T-helper 1 cell treated with Interleukin-12 subunit alpha and Interleukin-12 subunit beta and Interleukin-4 antibody, amounts not matched to agents 30 ng/mL and 1 ng/mL, for 36 hours (primary cell): ENCODE results near the gene DNAH9. TPM values are rescaled to one million over a fixed set of nuclear protein-coding genes. Genes with fewer than 3 reads are reported as not detected.

ENCODE experiments used
- intact Hi-C: fragments of 100-400 bp; cut with micrococcal nuclease; formaldehyde crosslinking; loops from one replicate; pipeline ENCODE4 v1.15.1; 2024
- total RNA-seq: library from RNA; stranded (reverse); gene quantifications from 2 replicates; pipeline ENCODE4 v1.2.3, GENCODE V29; 2022

Gene DNAH9
- total RNA-seq, 1 donor from 2014 or later: not detected

DNA sequence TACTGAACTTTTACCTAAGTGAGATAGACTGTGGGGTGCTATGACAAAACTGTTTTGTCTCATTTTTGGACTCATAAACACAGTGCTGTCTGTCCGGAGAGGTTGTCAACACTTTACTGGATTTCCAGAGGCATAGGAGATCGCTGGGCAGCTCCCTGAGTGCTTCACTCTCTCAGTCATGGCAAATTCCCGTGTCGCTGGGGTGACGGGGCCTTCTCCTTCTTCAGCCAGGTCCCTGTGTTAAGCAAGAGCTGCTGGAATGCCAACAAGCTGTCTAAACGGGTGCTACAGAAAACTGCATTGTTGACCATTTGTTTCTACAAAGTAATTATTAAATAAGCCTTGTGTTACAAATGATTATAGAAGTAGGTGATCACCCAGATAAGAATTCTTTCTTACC lies 141.6 kb downstream of the DNAH9 start:
- intact Hi-C loops: no loop called here

DNA sequence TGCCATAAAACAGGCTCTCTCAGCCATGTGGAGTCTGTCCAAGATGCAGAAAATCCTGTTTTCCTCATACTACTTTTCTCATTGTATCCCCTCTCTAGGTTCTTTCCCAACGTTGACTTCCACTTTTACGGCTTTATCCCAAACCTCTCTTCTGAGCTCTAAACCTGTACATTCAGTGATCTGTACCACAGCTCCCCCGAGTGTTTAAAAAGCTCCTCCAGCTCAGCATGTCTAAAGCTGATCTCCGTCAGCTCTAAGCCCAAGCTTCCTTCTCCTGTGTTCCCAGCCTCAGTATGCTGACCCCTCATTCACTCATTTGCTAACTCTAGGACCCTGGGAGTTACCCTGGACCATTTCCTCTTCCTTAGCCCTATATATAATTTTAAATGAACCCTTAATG lies 144.6 kb downstream of the DNAH9 start:
- intact Hi-C loops: no loop called here

DNA sequence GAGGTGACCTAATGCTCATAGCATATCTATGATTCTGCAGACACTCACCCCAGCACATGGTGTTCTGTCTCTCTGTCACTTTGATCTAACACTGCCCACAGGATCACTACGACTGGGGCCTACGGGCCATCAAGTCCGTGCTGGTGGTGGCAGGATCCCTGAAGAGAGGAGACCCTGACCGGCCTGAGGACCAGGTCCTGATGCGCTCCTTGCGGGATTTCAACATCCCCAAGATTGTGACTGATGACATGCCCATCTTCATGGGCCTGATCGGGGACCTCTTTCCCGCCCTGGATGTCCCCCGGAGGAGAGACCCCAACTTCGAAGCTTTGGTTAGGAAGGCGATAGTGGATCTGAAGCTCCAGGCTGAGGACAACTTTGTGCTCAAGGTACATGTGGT lies 146.4 kb downstream of the DNAH9 start:
- intact Hi-C loops: no loop called here

DNA sequence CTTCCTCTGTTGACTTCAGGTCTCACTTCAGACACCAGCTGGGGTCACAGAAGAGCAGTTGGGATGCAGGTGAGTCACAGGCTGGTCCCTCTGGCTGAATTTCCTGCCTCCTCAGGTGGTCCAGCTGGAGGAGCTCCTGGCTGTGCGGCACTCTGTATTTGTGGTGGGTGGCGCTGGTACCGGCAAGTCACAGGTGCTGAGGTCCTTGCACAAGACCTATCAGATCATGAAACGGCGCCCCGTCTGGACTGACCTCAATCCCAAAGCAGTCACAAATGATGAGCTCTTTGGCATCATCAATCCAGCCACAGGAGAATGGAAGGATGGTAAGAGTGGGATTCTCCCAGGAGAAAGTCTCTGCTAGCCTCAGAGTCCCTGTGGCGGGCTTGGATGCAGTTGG lies 149.2 kb downstream of the DNAH9 start:
- intact Hi-C loops: no loop called here

DNA sequence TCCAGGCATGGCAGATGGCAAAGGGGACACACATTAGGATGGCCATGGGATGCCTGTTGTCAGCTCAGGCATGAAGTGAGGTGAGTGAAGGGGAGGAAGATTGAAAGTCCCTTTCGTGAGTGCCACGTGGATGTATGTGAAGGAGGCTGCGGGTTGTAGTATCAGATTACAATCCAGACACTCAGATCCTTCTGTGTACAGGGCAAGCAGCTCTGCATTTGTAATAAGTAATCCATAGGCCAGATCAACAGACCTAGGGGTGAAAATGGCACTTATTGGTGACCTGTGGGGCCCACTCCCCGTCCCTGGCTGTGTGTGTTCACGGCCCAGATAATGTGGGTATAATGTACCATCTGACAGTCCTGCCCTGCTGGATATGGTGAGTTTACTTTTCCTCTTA lies 159.5 kb downstream of the DNAH9 start:
- intact Hi-C loops: no loop called here

DNA sequence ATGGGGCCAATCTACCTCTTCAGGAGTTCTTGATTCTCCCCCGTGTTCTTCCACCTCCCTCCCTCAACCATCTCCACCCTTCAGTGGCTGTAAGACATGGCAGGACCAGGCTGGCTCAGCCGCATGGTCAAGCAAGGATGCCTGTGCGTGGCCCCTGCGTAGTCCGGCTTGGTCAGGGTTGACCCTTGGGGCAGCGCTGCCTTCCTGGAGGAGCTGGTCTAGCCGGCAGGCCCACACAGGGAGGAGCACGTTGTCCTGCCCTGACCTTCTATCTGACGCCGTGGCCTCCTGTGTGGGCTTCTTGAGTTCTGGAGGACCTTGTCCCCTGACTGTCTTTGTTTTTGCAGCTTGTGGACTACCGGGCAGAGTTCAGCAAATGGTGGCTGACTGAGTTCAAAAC lies 169.8 kb downstream of the DNAH9 start:
- intact Hi-C loops: no loop called here

DNA sequence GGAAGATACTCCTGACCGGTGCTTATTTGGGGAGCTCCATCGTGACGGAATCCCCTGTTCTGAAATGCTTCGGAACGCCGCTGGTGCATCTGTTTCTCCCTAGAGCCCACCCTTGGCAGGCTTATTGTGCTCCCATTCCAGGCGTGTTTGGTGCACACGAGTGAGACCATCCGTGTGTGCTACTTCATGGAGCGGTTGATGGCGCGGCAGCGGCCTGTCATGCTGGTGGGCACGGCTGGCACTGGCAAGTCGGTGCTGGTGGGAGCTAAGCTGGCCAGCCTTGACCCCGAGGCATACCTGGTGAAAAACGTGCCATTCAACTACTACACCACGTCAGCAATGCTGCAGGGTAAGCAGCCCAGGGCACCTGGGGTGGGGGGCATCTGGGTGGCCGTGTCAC lies 170.7 kb downstream of the DNAH9 start:
- intact Hi-C loops: no loop called here

DNA sequence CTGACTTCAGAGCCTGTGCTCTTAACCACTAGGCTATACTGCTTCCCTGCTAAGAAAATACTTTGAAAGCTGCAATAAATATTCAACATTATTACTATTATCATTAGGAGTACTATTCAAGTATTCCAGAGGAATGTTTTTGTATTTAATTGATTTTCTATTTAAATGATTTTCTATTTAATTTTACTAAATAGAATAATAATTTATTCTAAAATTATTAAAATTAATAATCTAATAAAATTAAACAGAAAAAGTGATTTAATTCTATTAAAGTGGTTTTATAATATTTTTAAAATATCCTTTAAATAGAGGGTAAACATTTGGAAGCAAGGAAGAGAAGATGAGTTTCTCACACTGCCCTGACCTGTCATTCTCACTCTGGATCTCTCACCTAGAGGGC lies 173.8 kb downstream of the DNAH9 start:
- intact Hi-C loops: no loop called here

DNA sequence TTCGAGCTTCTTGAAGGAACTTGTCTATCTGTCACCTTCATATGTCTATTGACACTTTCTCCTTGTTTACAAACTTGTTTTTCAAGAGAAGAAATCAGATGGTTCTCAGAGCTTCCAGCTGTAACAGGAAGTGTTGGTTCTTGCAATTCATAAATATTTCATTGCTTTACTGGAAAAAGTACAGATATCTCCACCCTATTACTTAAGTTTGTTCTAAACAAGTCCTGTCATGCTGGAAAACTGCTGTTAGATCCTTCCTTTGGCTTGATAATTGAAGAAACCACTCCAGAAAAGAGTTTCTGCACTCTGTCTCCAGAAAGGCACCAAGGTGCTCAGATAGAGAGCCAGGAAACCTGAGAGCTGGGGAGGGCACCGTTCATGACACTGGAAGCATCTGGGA lies 181.6 kb downstream of the DNAH9 start:
- intact Hi-C loops: no loop called here

DNA sequence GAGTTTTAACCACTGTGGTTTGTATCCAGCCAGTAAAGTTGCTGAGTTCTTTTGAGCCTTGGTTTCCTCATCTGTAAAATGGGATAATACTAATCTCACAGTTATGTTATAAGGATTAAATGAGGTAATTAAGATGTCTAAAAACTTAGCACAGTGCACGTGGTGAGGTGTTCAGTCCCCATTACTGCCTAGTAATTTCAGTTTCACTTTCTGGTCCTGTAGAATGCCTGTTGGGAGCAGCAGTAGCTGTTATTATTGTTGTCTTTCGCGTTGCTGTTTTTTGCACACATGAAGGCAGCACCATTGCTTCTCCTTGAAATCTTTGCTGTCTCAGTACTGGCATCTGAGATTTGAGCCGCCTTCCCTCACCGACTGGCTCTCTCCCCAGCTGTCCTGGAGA lies 182.4 kb downstream of the DNAH9 start:
- intact Hi-C loops: no loop called here

DNA sequence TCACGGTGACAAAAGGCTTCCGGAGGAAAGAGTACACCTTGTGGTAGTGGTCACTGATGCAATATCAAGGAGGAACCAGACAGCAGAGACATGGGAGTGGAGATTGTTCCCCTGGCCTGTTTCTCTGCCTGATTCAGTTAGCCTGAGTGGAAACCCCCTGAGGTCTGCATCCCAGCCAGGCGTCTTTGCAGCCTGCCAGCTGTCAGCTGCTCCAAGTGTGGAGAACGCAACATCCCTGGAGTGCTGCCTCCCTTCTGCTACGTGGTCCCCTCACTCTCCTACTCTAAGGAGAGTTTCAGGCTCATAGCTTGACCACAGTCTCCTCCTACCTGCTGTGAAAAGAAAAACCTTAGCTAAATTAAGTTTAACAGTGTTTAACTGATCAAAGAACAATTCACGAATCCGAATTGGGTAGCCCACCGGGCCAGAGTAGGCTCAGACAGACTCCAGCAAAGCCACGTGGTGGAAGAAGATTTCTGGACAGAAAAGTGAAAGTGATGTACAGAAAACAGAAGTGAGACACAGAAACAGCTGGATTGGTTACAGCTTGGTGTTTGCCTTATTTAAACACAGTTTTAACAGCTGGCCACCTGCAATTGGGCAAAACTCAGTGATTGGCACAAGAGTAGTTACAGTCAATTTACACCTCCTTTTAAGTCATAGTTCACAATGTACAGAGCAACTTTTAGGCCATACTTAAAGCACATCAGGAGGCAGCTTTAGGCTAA lies 188.6 kb downstream of the DNAH9 start:
- intact Hi-C loops: no loop called here

DNA sequence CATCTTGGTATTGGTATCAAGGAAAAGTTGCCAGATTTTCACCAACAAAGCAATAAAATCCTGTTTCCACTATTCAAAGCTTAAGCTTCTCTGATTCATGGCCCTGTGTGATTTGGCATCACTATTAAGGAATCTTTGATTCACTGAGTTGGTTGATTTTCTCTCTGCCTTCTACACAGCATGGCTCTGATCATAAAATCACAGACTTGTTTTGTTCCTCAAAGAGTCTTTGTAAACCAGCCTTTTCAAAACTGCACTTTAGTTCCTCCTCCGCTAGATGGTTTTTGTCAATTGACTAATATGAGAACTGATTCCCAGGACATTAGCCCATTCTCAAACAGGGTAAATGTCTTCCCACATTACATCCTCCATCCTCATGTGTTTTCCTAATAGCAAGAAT lies 197.6 kb downstream of the DNAH9 start:
- intact Hi-C loops: no loop called here

DNA sequence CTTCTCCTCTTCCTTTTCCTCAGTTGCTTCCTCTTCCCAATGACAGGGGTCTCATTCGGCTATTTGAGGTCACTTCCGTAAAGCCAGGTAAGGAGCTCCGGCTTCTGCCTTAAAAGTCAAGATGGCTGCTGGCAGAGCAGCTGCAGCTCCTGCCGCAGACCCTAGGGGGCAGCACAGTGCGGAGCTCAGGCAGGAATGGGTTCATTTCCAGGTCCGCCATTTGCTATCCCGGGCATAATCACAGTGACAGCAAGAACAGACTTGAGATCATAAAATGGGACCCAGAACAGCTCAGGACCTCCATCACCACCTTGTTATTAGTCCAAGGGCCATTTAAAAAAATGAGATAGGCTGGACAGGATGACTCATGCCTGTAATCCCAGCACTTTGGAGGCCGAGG lies 199.5 kb downstream of the DNAH9 start:
- intact Hi-C loops: no loop called here

DNA sequence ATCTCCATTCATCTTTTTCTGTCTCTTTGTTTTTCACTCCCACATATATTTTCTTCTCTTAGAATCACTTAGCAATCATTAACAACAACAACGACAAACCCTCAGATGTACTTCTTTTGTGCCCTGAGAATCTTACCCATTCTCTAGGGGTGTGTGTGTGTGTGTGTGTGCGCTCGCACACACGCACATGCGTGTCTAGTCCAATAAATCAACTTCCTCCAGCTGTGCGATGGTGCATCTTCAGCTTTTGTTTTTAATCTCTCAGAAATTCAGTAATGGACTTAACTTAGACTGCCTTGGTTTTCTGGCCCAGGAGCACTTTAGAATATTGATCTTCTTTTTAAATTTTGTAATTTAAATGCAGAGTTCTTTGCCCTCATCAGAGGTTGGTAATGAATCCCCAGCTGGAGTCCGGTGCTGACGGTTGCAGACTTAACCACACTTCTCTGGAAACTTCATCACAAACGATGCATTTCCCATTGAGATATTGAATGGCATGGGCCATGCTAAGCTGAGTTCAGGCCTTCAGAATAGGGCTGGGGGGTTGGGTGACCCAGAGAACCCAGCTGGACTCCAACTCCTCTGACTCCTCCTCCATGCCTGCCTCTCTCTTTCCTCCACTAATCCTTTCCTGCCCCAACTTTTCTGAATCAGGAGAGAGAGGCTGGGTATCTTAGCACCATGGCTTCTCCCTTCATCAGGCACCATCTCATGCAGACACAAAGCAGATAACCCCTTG lies 205.1 kb downstream of the DNAH9 start:
- intact Hi-C loops: no loop called here

DNA sequence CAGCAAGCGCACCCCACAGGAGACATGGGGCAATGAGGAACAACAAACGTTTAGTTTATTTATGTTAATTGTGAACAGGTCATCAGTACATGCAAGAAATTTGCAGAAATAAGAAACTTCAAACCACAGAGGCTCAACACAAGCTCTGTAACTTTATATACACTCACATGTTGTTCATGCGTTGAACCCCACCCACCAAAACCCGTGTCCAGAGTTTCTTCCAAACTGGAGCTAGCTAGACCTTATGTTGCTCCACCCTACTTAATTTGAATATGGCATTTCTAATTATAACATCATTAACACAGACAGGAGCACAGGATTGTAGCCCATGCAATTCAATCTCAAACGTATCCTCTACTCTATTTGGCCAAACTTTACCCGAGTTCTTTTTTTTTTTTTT lies 206.9 kb downstream of the DNAH9 start:
- intact Hi-C loops: no loop called here

DNA sequence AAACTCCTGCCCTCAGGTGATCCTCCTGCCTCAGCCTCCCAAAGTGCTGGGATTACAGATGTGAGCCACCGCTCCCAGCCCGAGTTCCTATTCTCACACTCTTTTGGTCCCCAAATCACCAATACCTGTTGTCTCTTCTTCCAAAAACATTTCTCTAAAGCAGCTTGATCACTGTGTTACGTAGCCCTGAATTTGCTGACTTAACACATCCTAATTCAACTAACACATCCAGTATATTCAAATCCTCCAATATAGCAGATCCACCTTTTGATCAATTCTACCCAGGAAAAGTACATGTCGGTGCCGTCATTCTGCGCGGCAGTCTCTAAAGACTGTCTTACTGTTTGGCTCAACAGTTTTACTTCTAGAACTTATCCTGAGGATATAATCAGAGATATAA lies 207.7 kb downstream of the DNAH9 start:
- intact Hi-C loops: no loop called here

DNA sequence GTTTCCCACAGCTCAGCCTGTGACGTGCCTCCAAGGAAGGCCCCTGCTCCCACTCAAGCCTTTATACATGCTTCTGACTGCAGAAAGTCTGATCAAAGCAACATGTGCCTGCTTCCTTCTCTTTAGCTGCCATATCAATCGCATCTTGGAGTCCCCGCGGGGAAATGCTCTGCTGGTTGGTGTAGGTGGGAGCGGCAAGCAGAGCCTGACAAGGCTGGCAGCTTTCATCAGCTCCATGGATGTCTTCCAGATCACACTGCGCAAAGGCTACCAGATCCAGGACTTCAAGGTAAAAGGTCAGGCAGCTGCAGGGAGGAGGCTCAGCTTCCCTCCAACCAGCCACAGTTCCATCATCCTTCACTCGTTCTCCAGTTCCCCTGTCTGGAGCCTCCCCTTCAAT lies 209.3 kb downstream of the DNAH9 start:
- intact Hi-C loops: no loop called here

DNA sequence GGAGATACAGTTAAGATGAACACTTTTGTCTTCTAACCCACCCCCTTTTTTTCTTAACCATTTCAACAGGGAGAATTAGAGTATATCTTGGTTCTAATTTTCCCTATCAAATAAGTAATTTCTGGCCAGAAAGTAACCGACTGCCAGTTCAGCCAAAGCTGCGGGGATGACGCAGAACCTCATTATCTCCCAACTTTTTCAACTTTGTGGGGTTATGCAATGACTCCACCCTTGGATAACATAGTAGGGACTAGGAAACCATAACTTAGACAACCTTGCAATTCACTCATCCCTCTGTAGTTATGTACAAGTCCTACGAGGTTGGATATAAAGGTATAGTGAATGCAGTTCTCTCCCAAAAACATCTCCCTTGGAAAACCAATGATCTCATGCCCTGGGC lies 215.0 kb downstream of the DNAH9 start:
- intact Hi-C loops: no loop called here

DNA sequence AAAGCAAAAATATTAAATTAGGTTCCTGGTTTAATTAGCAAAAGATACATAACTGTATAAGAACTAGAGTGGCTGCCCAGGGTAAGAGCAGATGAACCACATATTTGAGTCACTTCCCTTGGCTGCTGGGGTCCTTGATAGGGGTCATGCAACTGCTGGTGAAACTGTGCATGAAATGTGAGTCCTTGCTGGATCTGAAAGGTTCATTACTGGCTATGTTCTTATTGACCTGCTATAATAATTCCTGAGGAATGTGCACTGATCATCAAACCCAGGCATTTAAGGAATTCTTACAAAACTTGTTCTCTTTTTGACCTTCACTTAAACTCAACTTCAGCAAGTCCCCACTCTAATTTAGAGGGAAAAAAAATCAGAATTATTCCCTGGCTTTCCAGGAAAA lies 215.6 kb downstream of the DNAH9 start:
- intact Hi-C loops: no loop called here

DNA sequence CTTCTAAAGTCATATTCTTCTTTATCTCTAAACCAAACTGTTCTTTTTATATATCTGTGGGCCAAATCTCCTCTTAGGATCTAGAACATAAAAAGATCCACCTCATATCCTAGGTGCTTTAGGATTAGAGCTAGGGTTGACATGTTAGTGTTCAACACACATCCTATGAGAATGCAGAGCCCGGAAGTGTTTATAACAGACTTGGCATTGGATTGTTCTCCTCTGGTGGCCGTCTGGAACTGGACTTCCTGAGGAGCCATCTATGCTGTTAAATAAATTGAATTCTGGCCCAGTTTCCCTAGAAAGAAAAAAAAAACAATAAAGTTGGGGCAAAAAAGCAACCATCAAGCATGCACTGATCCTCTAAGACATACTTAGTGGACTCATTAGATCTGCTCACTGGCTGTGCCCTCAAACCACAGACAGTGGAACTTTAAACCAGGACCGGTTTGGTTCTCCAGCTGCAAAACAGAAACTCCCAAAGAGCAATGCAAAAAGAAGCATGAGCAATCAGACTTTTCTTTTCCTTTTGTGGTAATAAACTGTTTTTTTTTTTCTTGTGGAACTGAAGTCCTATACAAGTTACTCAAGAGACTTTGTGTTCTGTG lies 216.5 kb downstream of the DNAH9 start:
- intact Hi-C loops: no loop called here

DNA sequence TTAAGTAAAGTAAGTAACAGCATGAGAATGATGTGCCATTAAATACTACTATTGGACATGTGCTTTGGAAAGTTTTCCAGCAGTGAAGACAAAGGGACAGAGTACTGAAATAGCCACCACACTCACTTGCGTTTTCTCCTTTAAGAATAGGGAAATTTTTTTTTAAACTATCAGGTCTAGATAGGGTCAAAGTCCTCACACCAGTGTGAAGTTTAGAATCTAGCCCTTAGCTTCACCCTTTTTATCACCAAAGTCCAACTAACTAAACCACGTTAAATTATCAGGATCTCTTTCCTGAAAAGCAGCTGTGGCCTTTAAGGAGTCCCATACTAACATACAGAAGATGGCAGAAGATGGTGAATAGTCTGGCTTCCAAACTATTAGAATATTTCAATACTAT lies 218.1 kb downstream of the DNAH9 start:
- intact Hi-C loops: no loop called here

DNA sequence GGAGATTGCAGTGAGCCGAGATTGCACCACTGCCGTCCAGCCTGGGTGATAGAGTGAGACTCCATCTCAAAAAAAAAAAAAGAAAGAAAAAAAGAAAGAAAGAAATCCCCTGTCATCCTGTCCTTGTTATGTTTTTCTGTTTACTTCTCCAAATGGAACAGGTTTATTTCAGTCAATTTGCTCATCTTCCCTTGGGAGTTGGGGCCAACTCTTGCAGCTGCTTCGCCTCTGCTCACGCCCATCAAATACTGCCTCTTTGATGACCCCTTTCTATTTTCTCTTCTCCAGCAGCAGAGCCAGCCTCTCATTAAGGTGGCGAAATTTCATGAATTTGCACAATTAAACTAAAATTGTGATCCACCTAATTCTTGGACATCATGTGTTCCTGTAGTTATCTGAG lies 225.6 kb downstream of the DNAH9 start:
- intact Hi-C loops: no loop called here
